Progenitor cell of endocrine pancreas (in vitro differentiated cells): Measurements from ENCODE around the gene HARS2. TPM values are rescaled to one million over a fixed set of nuclear protein-coding genes. Genes with fewer than 3 reads are reported as not detected.
A peak's percentile ranks its signal among the peaks of the same experiment; 100 is the strongest.
"Not testable (repeated sequence)": the region's sequence is repeated elsewhere in the genome, so short reads cannot be mapped to it uniquely, and the experiment has no call there.

Experiments
- DNase-seq: peaks from one replicate; pipeline ENCODE4 v3.0.0; 2021; ENCODE audit warnings: low spot score; ENCODE audit not compliant: unreplicated experiment
- H3K27ac Mint-ChIP-seq: 2 replicates; pipeline ENCODE4 v1.8.0; 2021; ENCODE audit warnings: mild to moderate bottlenecking, moderate library complexity, mixed read lengths
- H3K27me3 Mint-ChIP-seq: 2 replicates; pipeline ENCODE4 v1.8.0; 2021; ENCODE audit warnings: mixed read lengths
- H3K36me3 Mint-ChIP-seq: 2 replicates; pipeline ENCODE4 v1.8.0; 2022; ENCODE audit warnings: mixed read lengths; ENCODE audit not compliant: insufficient read depth
- H3K4me1 Mint-ChIP-seq: 2 replicates; pipeline ENCODE4 v1.8.0; 2021; ENCODE audit warnings: low read depth, mixed read lengths
- H3K4me3 Mint-ChIP-seq: 2 replicates; pipeline ENCODE4 v1.8.0; 2021; ENCODE audit warnings: low read depth, mild to moderate bottlenecking, moderate library complexity, mixed read lengths
- H3K9me3 Mint-ChIP-seq: 2 replicates; pipeline ENCODE4 v1.8.0; 2021; ENCODE audit warnings: low read depth, mixed read lengths
- CTCF ChIP-seq: fragments of 200-600 bp; sonication (generic); IDR thresholded peaks from one replicate; pipeline ENCODE4 v1.5.0; 2021; ENCODE audit warnings: antibody characterized with exemption, mild to moderate bottlenecking; ENCODE audit not compliant: unreplicated experiment
- total RNA-seq: library from RNA; stranded (reverse); gene quantifications from 2 replicates; pipeline ENCODE4 v1.2.1, GENCODE V29; 2021

HARS2 gene
- total RNA-seq, 1 donor from 2014 or later = 44.7 TPM

DNA sequence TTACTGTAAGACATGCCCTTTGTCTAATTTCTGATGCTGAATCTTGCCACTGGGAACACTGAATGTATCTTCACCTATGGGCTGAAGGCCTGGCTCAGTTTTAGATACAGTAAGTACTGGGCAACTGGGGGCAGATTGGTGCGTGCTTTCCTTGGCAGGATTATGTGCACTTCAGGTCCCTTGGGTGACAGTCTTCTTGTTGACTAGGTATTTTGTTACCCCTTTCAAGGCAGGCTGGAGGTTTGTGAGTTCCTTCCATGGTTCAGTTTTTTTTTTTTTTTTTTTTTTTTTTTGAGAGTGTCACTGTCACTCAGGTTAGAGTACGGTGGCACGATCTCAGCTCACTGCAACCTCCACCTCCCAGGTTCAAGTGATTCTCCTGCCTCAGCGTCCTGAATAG lies 16.6 kb downstream of the HARS2 start:
- Mint-ChIP-seq H3K27ac (no peak overlapping the region), H3K36me3 (peaks cover 22% of the 10 kb centered on the region), H3K4me3 (no peak overlapping the region), H3K4me1 (peaks cover 5% of the 10 kb centered on the region), H3K9me3 (no peaks in the 10 kb centered on the region), H3K27me3 (no peaks in the 10 kb centered on the region)
- no peak for DNase-seq
- TF ChIP-seq CTCF = no peak

GRCh38 chr5:140708787-140709186 lies 17.5 kb downstream of the HARS2 start:
- not testable (repeated sequence) for H3K27me3 Mint-ChIP-seq, H3K4me1 Mint-ChIP-seq, DNase-seq, H3K27ac Mint-ChIP-seq, H3K9me3 Mint-ChIP-seq
- H3K36me3 Mint-ChIP-seq = peaks cover 20% of the 10 kb centered on the region
- peak overlapping the region; percentile 32 for H3K4me3 Mint-ChIP-seq

DNA sequence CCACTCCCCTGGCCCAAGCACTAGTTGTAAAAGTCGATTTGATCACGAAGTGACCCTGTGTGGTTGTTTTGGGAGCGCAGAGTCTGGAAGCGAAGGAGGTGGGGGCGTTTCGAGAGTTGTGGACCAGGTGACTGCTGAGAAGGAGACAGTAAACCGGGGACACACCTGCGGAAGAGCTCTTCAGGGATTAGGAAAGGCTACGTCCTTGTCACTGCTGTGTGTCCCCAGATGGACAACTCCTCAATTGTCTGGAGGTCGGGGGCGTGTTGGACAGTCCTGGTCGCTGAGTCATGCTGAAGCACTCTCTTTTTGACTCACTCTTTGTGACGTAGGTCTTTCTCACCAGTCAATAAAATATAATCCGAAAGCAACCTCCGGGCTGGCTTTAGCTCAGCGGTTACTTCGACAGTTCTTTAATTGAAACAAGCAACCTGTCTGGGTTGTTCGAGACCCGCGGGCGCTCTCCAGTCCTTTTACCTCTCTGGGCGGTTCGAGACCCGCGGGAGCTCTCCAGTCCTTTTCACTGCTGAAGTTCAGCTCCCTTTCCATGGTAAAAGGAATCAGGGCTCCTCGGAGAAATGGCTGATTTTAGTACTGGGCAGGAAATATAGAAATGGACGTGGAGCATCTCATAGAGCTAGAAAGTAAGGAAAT lies 19.8 kb downstream of the HARS2 start:
- no peak for TF ChIP-seq CTCF
- Mint-ChIP-seq H3K4me1 (peaks cover 5% of the 10 kb centered on the region), H3K9me3 (no peaks in the 10 kb centered on the region), H3K27ac (peak overlapping the region; percentile 99), H3K27me3 (peaks cover 3% of the 10 kb centered on the region), H3K4me3 (peak overlapping the region; percentile 82), H3K36me3 (peaks cover 10% of the 10 kb centered on the region)
- peak; percentile 77 for DNase-seq

DNA sequence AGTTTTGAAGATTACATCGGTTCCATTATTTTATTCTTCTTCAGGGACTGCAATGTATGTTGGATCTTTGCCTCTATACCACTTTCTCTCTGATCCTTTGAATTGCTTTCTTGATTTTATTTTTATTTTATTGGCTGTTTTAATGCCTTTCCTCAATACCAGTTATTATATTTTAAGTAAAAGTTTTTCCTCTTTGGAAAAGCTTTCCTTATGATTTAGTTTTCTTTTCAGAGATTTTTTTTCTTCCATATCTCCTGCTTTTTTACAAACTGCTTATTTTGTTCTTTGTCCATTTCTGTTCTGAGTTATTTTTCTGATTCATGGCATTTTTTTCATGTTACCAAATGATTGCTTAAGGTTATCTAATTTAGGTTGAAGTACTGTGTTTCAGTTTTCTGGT lies 20.5 kb downstream of the HARS2 start:
- DNase-seq = no peak
- Mint-ChIP-seq H3K9me3 (no peaks in the 10 kb centered on the region), H3K4me1 (peaks cover 5% of the 10 kb centered on the region), H3K27me3 (peaks cover 3% of the 10 kb centered on the region), H3K4me3 (no peak overlapping the region), H3K36me3 (peaks cover 4% of the 10 kb centered on the region), H3K27ac (peak overlapping the region; percentile 99)
- TF ChIP-seq CTCF = no peak

GRCh38 chr5:140713562-140714094 lies 22.4 kb downstream of the HARS2 start:
- H3K36me3 Mint-ChIP-seq = no peaks in the 10 kb centered on the region
- no peak for TF ChIP-seq CTCF
- H3K27ac Mint-ChIP-seq = no peak overlapping the region
- H3K9me3 Mint-ChIP-seq = no peaks in the 10 kb centered on the region
- H3K4me3 Mint-ChIP-seq = no peak overlapping the region
- peaks cover 6% of the 10 kb centered on the region for H3K4me1 Mint-ChIP-seq
- H3K27me3 Mint-ChIP-seq = peaks cover 3% of the 10 kb centered on the region
- no peak for DNase-seq

GRCh38 chr5:140716238-140716637 lies 25.0 kb downstream of the HARS2 start:
- H3K27me3 Mint-ChIP-seq, DNase-seq, H3K36me3 Mint-ChIP-seq, H3K27ac Mint-ChIP-seq, H3K4me3 Mint-ChIP-seq, H3K9me3 Mint-ChIP-seq, H3K4me1 Mint-ChIP-seq: not testable (repeated sequence)
